ENCODE results near the gene TRIM9.

TRIM9 gene

DNA sequence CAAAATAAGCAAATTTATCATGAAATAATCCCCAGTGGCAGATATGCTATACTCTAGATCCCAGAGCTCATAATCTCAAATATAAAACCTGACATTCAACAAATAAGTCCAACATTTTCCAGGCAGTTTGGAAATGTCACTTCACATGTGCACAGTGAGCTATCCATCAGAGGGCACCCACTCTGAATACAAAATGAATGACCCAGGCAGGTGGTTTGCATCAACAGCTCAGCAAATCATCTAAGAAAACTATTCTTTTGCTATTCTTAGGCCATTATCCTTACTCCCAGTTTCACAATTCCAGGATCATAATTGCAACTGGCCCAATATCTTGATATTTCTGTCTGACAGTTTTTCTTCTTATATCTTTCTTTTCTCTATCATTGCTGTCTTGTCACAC, 38.5 kb downstream of the TRIM9 start:
- no peak for DNase-seq (ENCODE audit: low read depth in 2 of 2)

- no peak for DNase-seq (ENCODE audit: low read depth in 2 of 2)
These were observed 41.7 kb downstream of the TRIM9 start for GRCh38 chr14:51053157-51053556.

- DNase-seq (ENCODE audit: low read depth in 2 of 2): no peak
These were observed 49.9 kb downstream of the TRIM9 start for GRCh38 chr14:51044961-51045360.

DNA sequence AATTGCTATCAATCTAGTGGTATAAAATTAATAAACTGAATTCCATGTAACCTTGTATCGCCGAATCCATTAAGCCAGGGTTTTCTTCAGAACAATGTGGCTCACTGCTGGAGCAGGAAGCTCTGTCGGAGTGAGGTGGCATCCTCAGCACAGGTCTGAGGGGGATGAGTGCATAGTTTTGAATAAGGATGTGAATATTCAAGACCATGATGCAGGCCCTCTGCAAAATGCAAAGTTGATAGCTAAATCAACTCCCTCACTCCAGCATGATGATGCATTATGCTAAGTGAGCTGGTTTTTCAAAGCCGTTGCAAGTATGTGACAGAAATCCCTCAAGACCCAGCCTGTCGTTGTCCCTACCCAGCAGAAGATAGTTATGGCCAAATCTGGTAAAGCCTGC, 53.0 kb downstream of the TRIM9 start:
- DNase-seq (ENCODE audit: low read depth in 2 of 2): no peak

DNA sequence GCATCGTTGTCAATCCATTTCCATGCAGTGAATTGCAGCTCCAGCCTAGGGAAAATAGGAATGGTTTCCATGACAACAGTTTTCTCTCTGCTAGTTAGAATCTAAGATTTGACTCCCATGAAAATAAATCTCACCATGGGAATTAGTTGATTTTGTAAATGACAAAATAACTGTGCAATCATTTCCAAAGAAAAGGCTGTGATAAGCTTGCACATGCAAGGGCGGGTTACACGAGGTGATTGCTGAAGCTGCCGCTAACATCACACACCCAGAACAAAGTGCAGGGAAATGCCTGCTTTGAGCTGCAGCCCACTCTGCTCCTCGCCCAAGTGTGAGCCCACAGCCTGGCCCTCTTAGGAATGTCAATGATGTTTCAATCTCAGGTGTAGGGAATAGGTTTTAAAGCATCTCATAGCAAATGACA, 53.8 kb downstream of the TRIM9 start:
- no peak for DNase-seq (ENCODE audit: low read depth in 2 of 2)

GRCh38 chr14:51039252-51039651, 55.7 kb downstream of the TRIM9 start:
- no peak for DNase-seq (ENCODE audit: low read depth in 2 of 2)

DNA sequence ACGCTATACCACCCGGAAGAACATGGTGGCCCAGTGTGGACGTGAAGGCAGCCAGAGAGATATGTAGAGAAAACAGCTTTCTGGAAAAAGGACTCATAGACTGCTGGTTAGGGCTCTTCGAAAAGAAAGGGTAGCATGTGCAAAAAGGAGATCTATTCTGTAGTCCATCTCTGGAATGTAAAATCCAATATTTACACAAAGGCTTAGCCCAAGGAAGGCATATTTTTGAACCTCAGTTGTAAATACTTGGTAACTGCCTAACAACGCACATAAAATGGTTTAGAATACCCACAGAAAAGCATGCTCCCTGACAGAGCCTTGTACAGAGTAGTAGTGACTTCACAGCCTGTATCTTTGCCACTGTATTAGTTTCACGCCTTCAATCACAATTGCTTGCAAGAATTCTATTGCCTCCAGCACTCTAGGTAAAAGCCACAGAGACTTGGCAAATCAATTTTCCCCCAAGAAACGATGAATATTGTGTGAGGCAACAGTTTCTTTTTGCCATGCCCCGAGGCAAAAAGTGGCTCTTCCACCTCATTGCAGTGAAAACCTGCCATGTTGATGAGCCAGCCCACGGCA, 59.2 kb downstream of the TRIM9 start:
- no peak for DNase-seq (ENCODE audit: low read depth in 2 of 2)

- no peak for DNase-seq (ENCODE audit: low read depth in 2 of 2)
These were observed 65.8 kb downstream of the TRIM9 start for GRCh38 chr14:51028851-51029754.

DNA sequence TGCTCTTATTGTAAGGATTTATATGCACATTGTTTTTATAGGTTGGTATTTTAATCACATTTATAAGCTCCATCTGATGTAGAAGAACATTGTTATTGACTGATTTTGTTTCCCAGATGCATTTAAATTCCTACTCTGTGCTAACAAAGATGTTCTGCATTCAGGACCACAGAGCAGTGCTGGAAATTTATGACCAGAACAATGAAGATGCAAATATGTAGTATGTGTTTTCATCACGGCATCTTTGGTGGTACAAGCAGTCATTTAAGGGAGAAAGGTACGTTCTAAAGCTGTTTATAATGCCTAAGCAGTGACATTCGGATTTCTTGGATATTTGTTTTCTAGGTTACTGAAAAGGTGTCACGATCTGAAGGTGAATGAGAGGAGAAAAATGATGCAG, 66.5 kb downstream of the TRIM9 start:
- DNase-seq (ENCODE audit: low read depth in 2 of 2): no peak

DNA sequence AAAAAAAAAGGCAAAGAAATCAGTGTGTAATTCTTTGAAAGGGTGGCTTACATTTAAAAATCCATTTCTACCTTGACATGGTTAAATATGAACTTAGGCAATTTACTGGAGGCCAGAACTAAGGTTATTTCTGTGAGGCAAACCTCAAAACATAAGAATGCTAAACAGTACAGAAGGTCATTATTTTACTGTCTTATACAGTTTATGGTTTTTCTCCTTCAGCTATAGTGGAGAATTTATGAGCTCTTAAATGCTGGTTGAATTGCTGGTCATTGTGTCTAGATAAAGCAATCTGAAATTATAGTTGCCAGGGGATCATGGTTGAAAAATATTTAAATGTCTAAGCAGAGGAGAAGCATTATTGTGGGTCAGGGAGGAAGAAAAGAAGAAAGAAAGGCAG, 70.5 kb downstream of the TRIM9 start:
- DNase-seq (ENCODE audit: low read depth in 2 of 2): no peak

DNA sequence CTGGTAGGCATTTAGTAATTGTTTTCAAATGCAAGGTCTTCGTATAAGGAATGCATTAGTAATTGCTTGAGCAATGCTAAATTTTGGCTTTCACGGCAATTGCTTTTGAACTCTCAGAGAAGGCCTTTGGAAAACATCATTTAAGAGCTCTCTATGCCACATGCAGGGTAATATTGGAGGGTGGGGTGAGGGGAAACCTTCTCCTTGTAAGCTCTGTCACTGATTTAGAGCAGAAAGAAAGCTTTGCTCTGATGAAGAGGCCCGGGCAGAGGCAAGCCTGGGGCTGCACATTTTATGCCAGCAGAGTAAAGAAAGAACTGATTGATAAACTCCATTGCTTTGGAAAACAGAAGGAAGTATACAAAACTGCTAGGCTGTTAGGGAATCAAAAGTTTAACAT, 70.9 kb downstream of the TRIM9 start:
- no peak for DNase-seq (ENCODE audit: low read depth in 2 of 2)

DNA sequence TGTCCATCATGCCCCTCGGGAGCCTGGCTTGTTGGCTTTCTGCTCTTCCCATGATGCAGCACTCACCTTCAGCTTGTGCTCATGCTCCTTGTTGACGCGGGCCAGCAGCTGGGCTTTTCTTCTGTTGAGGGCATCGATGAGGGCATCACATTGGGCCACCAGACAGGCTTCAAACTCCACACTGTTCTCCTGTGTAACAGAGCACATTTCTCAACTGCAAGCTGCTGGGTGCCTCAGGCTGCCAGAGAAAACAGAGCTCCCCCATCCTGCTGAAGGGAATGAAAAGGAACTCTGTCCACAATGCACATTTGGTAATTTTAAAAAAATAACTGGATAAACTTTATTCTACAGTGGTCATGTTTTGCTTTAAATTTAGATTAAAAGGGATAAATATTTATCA, 72.1 kb downstream of the TRIM9 start:
- DNase-seq (ENCODE audit: low read depth in 2 of 2): no peak

- no peak for DNase-seq (ENCODE audit: low read depth in 2 of 2)
These were observed 74.7 kb downstream of the TRIM9 start for GRCh38 chr14:51020024-51020710.

DNA sequence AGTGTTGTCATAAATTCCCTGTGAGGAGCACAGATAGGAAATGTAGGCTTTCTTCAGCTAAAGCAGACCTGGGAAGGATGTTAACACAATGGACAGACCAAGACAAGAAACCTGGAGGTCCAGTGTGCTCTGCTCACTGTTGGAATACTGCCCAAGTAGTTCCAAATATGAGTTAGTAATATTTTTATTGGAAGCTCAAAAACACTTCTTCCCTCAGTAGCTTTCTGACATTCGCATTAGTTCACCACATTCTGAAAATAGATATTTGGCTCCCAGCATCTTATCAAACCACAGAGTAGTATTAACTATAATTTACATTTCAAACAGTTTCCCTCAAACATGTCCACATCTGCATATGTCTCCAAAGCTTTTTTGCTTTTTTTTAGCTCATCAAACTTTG, 75.8 kb downstream of the TRIM9 start:
- no peak for DNase-seq (ENCODE audit: low read depth in 2 of 2)

DNA sequence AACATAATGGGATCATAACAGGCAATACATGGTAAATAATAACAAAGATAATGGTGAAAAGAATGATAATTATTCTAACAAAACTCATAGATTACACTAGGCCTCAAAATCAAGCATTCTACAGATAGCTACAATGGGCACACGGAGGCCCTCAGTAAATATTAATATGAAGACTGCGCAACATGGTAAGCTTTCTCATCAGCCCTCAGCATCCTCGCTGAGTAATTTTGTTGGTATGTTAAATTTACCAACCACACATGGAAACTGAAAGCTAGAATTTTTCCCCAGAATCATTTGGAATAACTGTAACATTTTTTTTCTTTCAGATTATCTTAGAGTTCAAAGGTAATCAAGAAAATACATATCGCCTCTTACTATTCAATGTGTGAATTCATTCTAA, 76.4 kb downstream of the TRIM9 start:
- DNase-seq (ENCODE audit: low read depth in 2 of 2): no peak

DNA sequence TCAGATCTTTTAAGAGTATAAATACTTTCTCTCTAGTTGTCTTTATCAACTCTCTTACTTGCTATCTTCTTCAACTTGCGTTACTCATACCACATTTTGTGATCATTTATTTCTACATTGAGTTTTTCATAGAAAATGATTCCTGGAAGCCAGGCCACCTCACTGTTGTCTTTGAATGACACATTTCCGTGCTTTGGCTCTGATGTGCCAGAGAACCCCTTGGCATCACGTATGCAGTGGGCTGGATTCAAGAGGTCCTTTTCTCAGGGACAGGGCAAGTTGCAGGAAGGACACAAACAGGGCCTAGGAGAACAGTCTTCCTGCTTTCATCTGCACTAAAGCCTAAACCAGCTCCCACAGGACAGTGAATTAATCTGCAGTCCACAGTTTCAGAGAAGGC, 80.3 kb downstream of the TRIM9 start:
- no peak for DNase-seq (ENCODE audit: low read depth in 2 of 2)

GRCh38 chr14:51014086-51014485, 80.8 kb downstream of the TRIM9 start:
- DNase-seq (ENCODE audit: low read depth in 2 of 2): no peak

- no peak for DNase-seq (ENCODE audit: low read depth in 2 of 2)
These were observed 82.8 kb downstream of the TRIM9 start for GRCh38 chr14:51012055-51012454.

GRCh38 chr14:51008446-51008845, 86.5 kb downstream of the TRIM9 start:
- DNase-seq (ENCODE audit: low read depth in 2 of 2): no peak

DNA sequence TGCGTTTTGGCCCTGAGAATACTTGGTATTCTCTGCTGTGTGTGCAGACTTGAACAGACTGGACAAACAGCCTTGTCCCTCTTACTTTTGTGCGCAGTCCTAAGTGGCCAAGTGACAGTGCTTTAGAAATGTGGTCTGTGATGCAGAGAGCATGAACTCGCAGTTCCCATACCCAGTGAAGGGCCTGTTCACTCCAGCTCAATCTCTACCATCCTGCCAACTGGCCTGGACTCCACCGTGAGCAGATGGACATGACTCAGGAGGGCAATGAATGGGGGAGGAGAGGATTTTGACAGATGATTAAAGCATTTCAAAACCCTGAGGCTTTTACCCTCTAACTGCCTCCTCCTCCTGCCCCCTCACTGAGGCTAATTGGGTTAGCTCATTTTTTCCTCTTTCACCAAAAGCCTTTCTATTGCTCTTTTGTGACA, 88.1 kb downstream of the TRIM9 start:
- DNase-seq (ENCODE audit: low read depth in 2 of 2): no peak

GRCh38 chr14:51006324-51006723, 88.6 kb downstream of the TRIM9 start:
- no peak for DNase-seq (ENCODE audit: low read depth in 2 of 2)

- no peak for DNase-seq (ENCODE audit: low read depth in 2 of 2)
These were observed 89.9 kb downstream of the TRIM9 start for GRCh38 chr14:51004801-51005526.

Data from activated CD4-positive, alpha-beta T cell treated with anti-CD3 and anti-CD28 coated beads for 24 hours (primary cell).